ENCODE measurements around the gene NAT8L. TPM values are rescaled to one million over a fixed set of nuclear protein-coding genes. Genes with fewer than 3 reads are reported as not detected.

Gene NAT8L
- total RNA-seq, 2 donors from 2014 or later, result not detected

- ATAC-seq (no peak), DNase-seq (no peak)
- no peaks in the 10 kb centered on the region for H3K9me3 ChIP-seq (ENCODE audit: control insufficient read depth, low read length, poor library complexity, severe bottlenecking)
- Mint-ChIP-seq H3K36me3 (ENCODE audit: low read depth) (peaks cover 2% of the 10 kb centered on the region), H3K27ac (no peak overlapping the region), H3K27me3 (peaks cover 35% of the 10 kb centered on the region), H3K4me1 (peaks cover 8% of the 10 kb centered on the region), H3K4me3 (no peak overlapping the region)
Observed at GRCh38 chr4:2048831-2049230, 10.3 kb upstream of the NAT8L start.

- peaks cover 2% of the 10 kb centered on the region for H3K36me3 Mint-ChIP-seq (ENCODE audit: low read depth)
- no peaks in the 10 kb centered on the region for H3K9me3 ChIP-seq (ENCODE audit: control insufficient read depth, low read length, poor library complexity, severe bottlenecking)
- DNase-seq, result no peak
- ATAC-seq, result no peak
- H3K4me1 Mint-ChIP-seq, result peaks cover 8% of the 10 kb centered on the region
- H3K27ac Mint-ChIP-seq, result no peak overlapping the region
- H3K4me3 Mint-ChIP-seq, result no peak overlapping the region
- H3K27me3 Mint-ChIP-seq, result peaks cover 41% of the 10 kb centered on the region
Observed at GRCh38 chr4:2049381-2049780, 9.7 kb upstream of the NAT8L start.

- no peak overlapping the region for H3K27ac Mint-ChIP-seq
- no peak overlapping the region for H3K4me3 Mint-ChIP-seq
- H3K36me3 Mint-ChIP-seq (ENCODE audit: low read depth), result peaks cover 2% of the 10 kb centered on the region
- no peaks in the 10 kb centered on the region for H3K9me3 ChIP-seq (ENCODE audit: control insufficient read depth, low read length, poor library complexity, severe bottlenecking)
- DNase-seq (no peak), ATAC-seq (no peak)
- peaks cover 8% of the 10 kb centered on the region for H3K4me1 Mint-ChIP-seq
- peaks cover 41% of the 10 kb centered on the region for H3K27me3 Mint-ChIP-seq
Observed at GRCh38 chr4:2049811-2050210, 9.3 kb upstream of the NAT8L start.

DNA sequence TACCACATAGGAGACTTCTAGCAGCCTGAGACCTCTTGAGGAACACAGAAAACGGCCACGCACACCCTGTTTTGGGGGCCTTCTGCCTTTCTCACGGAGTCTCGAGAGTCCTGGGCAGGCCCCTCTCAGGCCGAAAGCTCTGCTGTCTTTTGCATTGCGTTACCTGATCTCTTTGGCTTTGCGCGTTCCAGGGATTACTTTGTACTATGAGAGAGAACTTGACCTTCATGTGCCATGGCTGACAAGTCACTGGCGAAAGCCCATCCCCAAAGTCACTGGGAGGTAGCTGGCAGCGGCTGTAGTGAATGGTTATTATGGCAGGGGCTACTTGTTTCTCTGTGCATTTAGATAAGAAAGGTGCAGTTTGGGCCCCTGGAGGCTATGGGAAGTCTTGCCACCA, 8.0 kb upstream of the NAT8L start:
- Mint-ChIP-seq H3K4me3 (no peak overlapping the region), H3K27ac (no peak overlapping the region), H3K4me1 (peaks cover 2% of the 10 kb centered on the region), H3K36me3 (ENCODE audit: low read depth) (peaks cover 2% of the 10 kb centered on the region), H3K27me3 (peaks cover 44% of the 10 kb centered on the region)
- ATAC-seq, result no peak
- no peaks in the 10 kb centered on the region for H3K9me3 ChIP-seq (ENCODE audit: control insufficient read depth, low read length, poor library complexity, severe bottlenecking)
- DNase-seq, result no peak

- peaks cover 52% of the 10 kb centered on the region for H3K27me3 Mint-ChIP-seq
Observed at GRCh38 chr4:2054217-2054616, 4.9 kb upstream of the NAT8L start.

GRCh38 chr4:2057382-2058065, 1.6 kb upstream of the NAT8L start:
- Mint-ChIP-seq H3K4me1 (peaks cover 3% of the 10 kb centered on the region), H3K27me3 (peaks cover 47% of the 10 kb centered on the region)

More at GRCh38 chr4:2054217-2054616, 4.9 kb upstream of the NAT8L start:
- ATAC-seq (no peak), DNase-seq (no peak)
- H3K27ac Mint-ChIP-seq, result no peak overlapping the region
- H3K9me3 ChIP-seq (ENCODE audit: control insufficient read depth, low read length, poor library complexity, severe bottlenecking), result no peaks in the 10 kb centered on the region
- no peak overlapping the region for H3K4me3 Mint-ChIP-seq
- peaks cover 3% of the 10 kb centered on the region for H3K4me1 Mint-ChIP-seq
- H3K36me3 Mint-ChIP-seq (ENCODE audit: low read depth), result peaks cover 2% of the 10 kb centered on the region

GRCh38 chr4:2058264-2059045, 672 bp upstream of the NAT8L start:
- DNase-seq, result no peak
- Mint-ChIP-seq H3K4me1 (peaks cover 3% of the 10 kb centered on the region), H3K4me3 (peak overlapping the region; percentile 31), H3K36me3 (ENCODE audit: low read depth) (peaks cover 2% of the 10 kb centered on the region), H3K27ac (no peak overlapping the region), H3K27me3 (peaks cover 44% of the 10 kb centered on the region)
- no peak for ATAC-seq
- H3K9me3 ChIP-seq (ENCODE audit: control insufficient read depth, low read length, poor library complexity, severe bottlenecking), result no peaks in the 10 kb centered on the region

More at GRCh38 chr4:2057382-2058065, 1.6 kb upstream of the NAT8L start:
- ATAC-seq (no peak), DNase-seq (no peak)
- Mint-ChIP-seq H3K36me3 (ENCODE audit: low read depth) (peaks cover 2% of the 10 kb centered on the region), H3K27ac (no peak overlapping the region), H3K4me3 (peak overlapping the region; percentile 53)
- no peaks in the 10 kb centered on the region for H3K9me3 ChIP-seq (ENCODE audit: control insufficient read depth, low read length, poor library complexity, severe bottlenecking)

- DNase-seq (no peak), ATAC-seq (peak; percentile 43)
- peaks cover 39% of the 10 kb centered on the region for H3K27me3 Mint-ChIP-seq
- H3K36me3 Mint-ChIP-seq (ENCODE audit: low read depth), result peaks cover 5% of the 10 kb centered on the region
- H3K9me3 ChIP-seq (ENCODE audit: control insufficient read depth, low read length, poor library complexity, severe bottlenecking), result no peaks in the 10 kb centered on the region
- H3K4me1 Mint-ChIP-seq, result peaks cover 3% of the 10 kb centered on the region
- H3K27ac Mint-ChIP-seq, result no peak overlapping the region
- H3K4me3 Mint-ChIP-seq, result peak overlapping the region; percentile 36
Observed at GRCh38 chr4:2059726-2060602, 837 bp downstream of the NAT8L start.

GRCh38 chr4:2060611-2061185, 1.6 kb downstream of the NAT8L start:
- Mint-ChIP-seq H3K4me3 (no peak overlapping the region), H3K27ac (no peak overlapping the region)
- DNase-seq, result no peak

DNA sequence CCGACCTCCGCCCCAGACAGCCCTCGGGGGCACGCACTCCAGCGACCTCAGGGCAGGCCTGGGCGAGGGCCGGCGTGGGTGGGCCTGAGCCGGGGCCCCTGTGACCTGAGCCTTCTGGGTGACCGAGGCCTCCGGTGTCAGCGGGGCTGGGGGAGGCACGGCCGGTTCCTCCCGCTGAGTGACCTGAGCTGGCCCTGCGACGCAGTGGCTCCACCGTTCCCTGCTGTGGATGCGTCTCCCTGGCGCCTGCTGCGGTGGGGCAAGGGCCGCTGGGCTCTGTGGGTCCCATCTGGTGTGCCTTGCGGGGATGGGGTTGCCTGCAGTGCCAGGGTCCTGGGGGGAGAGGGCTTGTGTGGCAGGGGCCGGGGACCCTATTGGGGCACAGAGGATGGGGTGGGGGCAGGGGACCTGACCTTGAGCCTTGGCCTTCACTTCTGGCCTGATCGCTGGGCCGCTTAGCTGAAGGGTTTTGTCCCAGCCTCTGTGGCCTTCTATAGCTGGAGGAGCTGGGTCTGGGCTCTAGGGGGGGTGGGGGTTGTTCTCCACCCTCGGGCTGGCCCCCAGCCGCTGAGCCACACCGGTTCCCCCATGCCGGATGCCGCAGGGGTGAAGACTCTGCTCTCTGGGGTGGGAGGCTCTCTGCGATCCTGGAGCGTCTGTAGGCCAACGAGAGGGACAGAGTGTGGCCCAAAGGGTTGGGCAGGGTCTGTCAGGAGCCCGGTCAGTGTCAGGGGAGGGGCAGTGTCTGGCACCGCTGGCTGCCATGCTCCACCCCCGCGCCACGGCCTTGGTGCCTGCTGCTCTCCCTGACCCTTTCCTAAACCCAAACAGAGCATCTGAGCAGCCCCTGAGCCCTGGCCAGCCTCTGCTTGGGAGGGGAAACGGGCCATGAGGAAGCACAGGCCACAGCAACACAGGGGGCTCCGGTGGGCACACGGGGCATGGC, 2.3 kb downstream of the NAT8L start:
- H3K27me3 Mint-ChIP-seq, result peaks cover 25% of the 10 kb centered on the region
- H3K4me1 Mint-ChIP-seq, result peaks cover 3% of the 10 kb centered on the region
- ATAC-seq (no peak), DNase-seq (no peak)
- H3K4me3 Mint-ChIP-seq, result peak overlapping the region; percentile 58
- H3K9me3 ChIP-seq (ENCODE audit: control insufficient read depth, low read length, poor library complexity, severe bottlenecking), result no peaks in the 10 kb centered on the region
- peaks cover 3% of the 10 kb centered on the region for H3K36me3 Mint-ChIP-seq (ENCODE audit: low read depth)
- H3K27ac Mint-ChIP-seq, result no peak overlapping the region

More at GRCh38 chr4:2060611-2061185, 1.6 kb downstream of the NAT8L start:
- peaks cover 4% of the 10 kb centered on the region for H3K36me3 Mint-ChIP-seq (ENCODE audit: low read depth)
- peaks cover 3% of the 10 kb centered on the region for H3K4me1 Mint-ChIP-seq
- H3K9me3 ChIP-seq (ENCODE audit: control insufficient read depth, low read length, poor library complexity, severe bottlenecking), result no peaks in the 10 kb centered on the region
- ATAC-seq, result no peak
- peaks cover 31% of the 10 kb centered on the region for H3K27me3 Mint-ChIP-seq

GRCh38 chr4:2062168-2062807, 3.2 kb downstream of the NAT8L start:
- Mint-ChIP-seq H3K4me1 (peaks cover 3% of the 10 kb centered on the region), H3K4me3 (no peak overlapping the region), H3K27ac (no peak overlapping the region), H3K27me3 (peaks cover 17% of the 10 kb centered on the region), H3K36me3 (ENCODE audit: low read depth) (peaks cover 3% of the 10 kb centered on the region)
- no peaks in the 10 kb centered on the region for H3K9me3 ChIP-seq (ENCODE audit: control insufficient read depth, low read length, poor library complexity, severe bottlenecking)
- ATAC-seq (no peak), DNase-seq (no peak)

Measured in T-helper 17 cell (primary cell).